Measurements from ENCODE around the gene PRDM12. TPM values are rescaled to one million over a fixed set of nuclear protein-coding genes. Genes with fewer than 3 reads are reported as not detected.

The PRDM12 gene
- total and polyA plus RNA-seq, 2 experiments from 2014 or later, result 0.30 to 0.55 TPM

DNA sequence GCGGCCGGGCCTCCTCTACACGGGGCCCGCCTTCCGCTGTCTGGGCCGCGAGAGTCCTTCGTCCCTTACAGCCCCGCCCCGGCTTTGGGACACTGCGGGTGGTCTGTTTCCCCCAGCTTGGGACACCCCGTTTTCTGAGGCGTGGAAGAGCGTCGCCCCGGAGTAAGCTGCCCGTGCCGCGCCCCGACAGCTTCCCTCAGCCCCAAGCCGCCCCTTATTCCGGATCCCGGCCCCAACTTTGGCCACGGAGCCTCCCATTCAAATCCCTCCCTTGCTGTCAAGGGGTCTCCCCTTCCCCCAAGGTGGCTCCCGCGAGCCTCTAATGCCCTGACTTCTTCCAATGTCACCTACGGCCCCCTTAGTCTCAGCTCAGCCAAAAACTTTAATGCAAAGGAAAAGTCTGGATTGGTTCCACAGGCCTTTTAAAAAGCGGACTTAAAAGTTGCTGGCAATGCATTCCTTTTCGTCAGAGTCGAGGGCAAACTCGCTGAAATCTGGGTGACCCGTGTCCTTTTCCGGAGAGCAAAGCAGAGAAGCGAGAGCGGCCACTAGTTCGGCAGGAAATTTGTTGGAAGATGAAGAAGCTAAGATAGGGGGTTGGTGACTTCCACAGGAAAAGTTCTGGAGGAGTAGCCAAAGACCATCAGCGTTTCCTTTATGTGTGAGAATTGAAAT, 49.0 kb downstream of the PRDM12 start:
- peak; percentile 45 to 47 for DNase-seq (ENCODE audit: low read depth in 1 of 2, low spot score in 1 of 2)
- peak overlapping the region; percentile 98 for H3K27ac ChIP-seq
- H3K27me3 ChIP-seq, result no peaks in the 10 kb centered on the region
- H3K36me3 ChIP-seq, result no peaks in the 10 kb centered on the region
- peaks cover 10% of the 10 kb centered on the region for H3K4me1 ChIP-seq (ENCODE audit: low read depth)
- H3K9me3 ChIP-seq (ENCODE audit: low read depth), result no peaks in the 10 kb centered on the region
- peak overlapping the region; percentile 89 for H3K4me3 ChIP-seq
- TF ChIP-seq, protein P1, sequence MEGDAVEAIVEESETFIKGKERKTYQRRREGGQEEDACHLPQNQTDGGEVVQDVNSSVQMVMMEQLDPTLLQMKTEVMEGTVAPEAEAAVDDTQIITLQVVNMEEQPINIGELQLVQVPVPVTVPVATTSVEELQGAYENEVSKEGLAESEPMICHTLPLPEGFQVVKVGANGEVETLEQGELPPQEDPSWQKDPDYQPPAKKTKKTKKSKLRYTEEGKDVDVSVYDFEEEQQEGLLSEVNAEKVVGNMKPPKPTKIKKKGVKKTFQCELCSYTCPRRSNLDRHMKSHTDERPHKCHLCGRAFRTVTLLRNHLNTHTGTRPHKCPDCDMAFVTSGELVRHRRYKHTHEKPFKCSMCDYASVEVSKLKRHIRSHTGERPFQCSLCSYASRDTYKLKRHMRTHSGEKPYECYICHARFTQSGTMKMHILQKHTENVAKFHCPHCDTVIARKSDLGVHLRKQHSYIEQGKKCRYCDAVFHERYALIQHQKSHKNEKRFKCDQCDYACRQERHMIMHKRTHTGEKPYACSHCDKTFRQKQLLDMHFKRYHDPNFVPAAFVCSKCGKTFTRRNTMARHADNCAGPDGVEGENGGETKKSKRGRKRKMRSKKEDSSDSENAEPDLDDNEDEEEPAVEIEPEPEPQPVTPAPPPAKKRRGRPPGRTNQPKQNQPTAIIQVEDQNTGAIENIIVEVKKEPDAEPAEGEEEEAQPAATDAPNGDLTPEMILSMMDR (IDR thresholded peaks at IDR 0.05; ENCODE audit: low read depth, low read length), result no peak

DNA sequence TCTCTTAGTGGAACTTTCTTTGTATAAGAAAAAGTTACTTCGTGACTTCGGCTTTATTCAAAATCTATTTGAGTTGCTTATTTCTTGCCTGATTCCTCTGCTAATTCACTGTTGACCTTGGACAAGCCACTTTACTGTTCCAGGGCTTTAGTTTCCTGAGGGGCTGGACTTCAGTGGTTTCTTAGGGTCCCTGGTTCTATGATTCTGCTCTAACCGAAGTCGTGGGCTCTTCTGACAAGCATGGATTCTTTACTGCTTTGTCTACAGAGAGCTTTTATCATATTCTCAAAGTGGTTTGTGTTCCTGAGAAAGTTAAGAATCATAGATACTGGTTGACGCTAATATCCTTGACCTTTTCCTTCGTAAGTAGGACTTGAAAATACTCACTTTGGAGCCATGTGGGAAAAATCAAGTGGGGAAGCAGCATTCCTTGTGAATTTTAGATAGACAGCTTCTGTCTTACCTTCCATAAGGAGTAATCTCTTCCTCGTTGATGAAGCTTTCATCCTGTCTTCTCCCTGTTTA, 50.3 kb downstream of the PRDM12 start:
- no peaks in the 10 kb centered on the region for H3K36me3 ChIP-seq
- peaks cover 13% of the 10 kb centered on the region for H3K4me1 ChIP-seq (ENCODE audit: low read depth)
- no peaks in the 10 kb centered on the region for H3K9me3 ChIP-seq (ENCODE audit: low read depth)
- DNase-seq (ENCODE audit: low read depth in 1 of 2, low spot score in 1 of 2), result no peak
- H3K4me3 ChIP-seq, result peak overlapping the region; percentile 89
- TF ChIP-seq, protein P1 (IDR thresholded peaks at IDR 0.05; ENCODE audit: low read depth, low read length), result no peak
- peak overlapping the region; percentile 49 for H3K27ac ChIP-seq
- no peaks in the 10 kb centered on the region for H3K27me3 ChIP-seq

DNA sequence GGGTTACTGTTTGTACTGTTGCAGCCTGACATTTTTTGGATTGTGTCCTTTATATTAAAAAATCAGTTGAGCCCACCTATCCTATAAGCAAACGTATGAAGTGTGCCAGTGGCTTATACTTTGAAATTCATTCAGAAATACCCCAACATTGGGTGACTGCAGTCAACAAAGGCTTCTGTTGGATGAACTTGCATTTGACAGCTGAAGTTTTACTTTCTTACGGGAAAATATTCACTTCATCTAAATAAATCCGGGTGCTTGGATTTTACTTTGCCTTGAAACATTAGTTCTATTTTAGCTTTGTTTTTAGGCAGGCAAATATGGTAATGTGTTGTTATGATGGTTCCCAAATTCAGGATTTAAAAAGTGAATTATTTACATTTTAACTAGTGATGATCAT, 50.9 kb downstream of the PRDM12 start:
- Histone ChIP-seq H3K4me3 (peak overlapping the region; percentile 89), H3K9me3 (ENCODE audit: low read depth) (no peaks in the 10 kb centered on the region), H3K36me3 (no peaks in the 10 kb centered on the region), H3K27me3 (no peaks in the 10 kb centered on the region), H3K27ac (peak overlapping the region; percentile 49), H3K4me1 (ENCODE audit: low read depth) (peaks cover 13% of the 10 kb centered on the region)
- DNase-seq (ENCODE audit: low read depth in 1 of 2, low spot score in 1 of 2), result no peak
- TF ChIP-seq, protein P1 (IDR thresholded peaks at IDR 0.05; ENCODE audit: low read depth, low read length), result no peak

DNA sequence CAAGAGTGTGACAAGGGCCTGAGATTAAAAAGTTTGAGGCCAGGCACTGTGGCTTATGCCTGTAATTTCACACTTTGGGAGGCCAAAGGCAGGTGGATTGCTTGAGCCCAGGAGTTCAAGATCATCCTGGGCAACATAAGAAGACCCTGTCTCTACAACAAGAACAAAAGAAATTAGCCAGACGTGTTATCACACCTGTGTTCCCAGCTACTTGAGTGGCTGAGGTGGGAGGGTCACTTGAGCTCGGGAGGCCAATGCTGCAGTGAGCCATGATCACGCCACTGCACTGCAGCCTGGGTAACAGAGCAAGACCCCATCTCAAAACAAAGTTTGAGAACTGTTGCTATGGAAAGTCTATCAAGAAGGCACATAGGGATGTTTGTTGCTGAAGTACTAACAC, 54.2 kb downstream of the PRDM12 start:
- TF ChIP-seq, protein P1 (IDR thresholded peaks at IDR 0.05; ENCODE audit: low read depth, low read length), result no peak
- Histone ChIP-seq H3K27me3 (no peaks in the 10 kb centered on the region), H3K4me3 (no peak overlapping the region), H3K4me1 (ENCODE audit: low read depth) (peaks cover 13% of the 10 kb centered on the region), H3K9me3 (ENCODE audit: low read depth) (no peaks in the 10 kb centered on the region), H3K36me3 (no peaks in the 10 kb centered on the region), H3K27ac (no peak overlapping the region)
- no peak for DNase-seq (ENCODE audit: low read depth in 1 of 2, low spot score in 1 of 2)

DNA sequence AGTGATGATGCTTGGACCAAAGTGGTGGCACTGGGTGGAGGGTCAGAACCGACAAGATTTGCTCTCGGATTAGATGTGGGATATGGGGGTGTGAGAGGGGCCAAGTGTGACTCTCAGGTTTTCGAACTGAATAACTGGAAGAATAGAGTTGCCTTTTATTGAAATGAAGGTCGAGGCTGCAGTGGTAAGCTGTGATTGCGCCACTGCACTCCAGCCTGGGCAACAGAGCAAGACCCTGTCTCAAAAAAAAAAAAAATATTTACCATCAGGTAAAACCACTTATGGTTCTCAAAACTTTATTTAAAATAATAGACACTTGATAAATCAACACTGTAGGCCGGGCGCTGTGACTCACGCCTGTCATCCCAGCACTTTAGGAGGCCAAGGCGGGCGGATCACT, 56.4 kb downstream of the PRDM12 start:
- Histone ChIP-seq H3K4me1 (ENCODE audit: low read depth) (peaks cover 6% of the 10 kb centered on the region), H3K36me3 (no peaks in the 10 kb centered on the region), H3K27me3 (no peaks in the 10 kb centered on the region), H3K4me3 (no peak overlapping the region), H3K9me3 (ENCODE audit: low read depth) (no peaks in the 10 kb centered on the region), H3K27ac (no peak overlapping the region)
- DNase-seq (ENCODE audit: low read depth in 1 of 2, low spot score in 1 of 2), result no peak
- TF ChIP-seq, protein P1 (IDR thresholded peaks at IDR 0.05; ENCODE audit: low read depth, low read length), result no peak

Measured in cardiac muscle cell (in vitro differentiated cells and primary cell).